Upper lobe of left lung (tissue), 6 donors: ENCODE data around the gene SLC25A29. TPM values are rescaled to one million over a fixed set of nuclear protein-coding genes. Genes with fewer than 3 reads are reported as not detected.

ENCODE experiments used
- ATAC-seq, 2 donors: fragments of 200-7000 bp; cut with Tn5 transposase; one replicate each; pipeline ENCODE4 v1.9.1; 2022; ENCODE audit warnings: mild to moderate bottlenecking in 2 of 2, moderate library complexity in 2 of 2; ENCODE audit not compliant: low FRiP score in 2 of 2
- DNase-seq, 2 donors: peaks; one replicate each; pipeline ENCODE4 v3.0.0-alpha.2; 2019 to 2020
- H3K27ac ChIP-seq, 4 donors: fragments of 200-600 bp; sonication (generic); one replicate each; pipeline ENCODE4 v1.5.1; 2016 to 2019
- H3K27me3 ChIP-seq, 4 donors: fragments of 200-600 bp; sonication (generic); one replicate each; pipeline ENCODE4 v1.5.1; 2017 to 2019
- H3K36me3 ChIP-seq, 4 donors: fragments of 200-600 bp; sonication (generic); one replicate each; pipeline ENCODE4 v1.5.1; 2016 to 2019
- H3K4me1 ChIP-seq, 4 donors: fragments of 200-600 bp; sonication (generic); one replicate each; pipeline ENCODE4 v1.5.1; 2018 to 2019
- H3K4me3 ChIP-seq, 4 donors: fragments of 200-600 bp; sonication (generic); one replicate each; pipeline ENCODE4 v1.5.1; 2017 to 2019; ENCODE audit warnings: mild to moderate bottlenecking in 2 of 4, moderate library complexity in 1 of 4
- H3K9me3 ChIP-seq, 4 donors: fragments of 200-600 bp; sonication (generic); one replicate each; pipeline ENCODE4 v1.5.1; 2018 to 2019
- EP300 ChIP-seq, 4 donors: sonication (generic); formaldehyde crosslinking; IDR thresholded peaks; one replicate each; pipeline ENCODE4 v1.5.1; 2017; ENCODE audit warnings: antibody characterized with exemption in 4 of 4, control low read depth in 2 of 4
- POLR2A ChIP-seq, 4 donors: fragments of 450-650 bp; IDR thresholded peaks; one replicate each; pipeline ENCODE4 v1.5.1; 2016 to 2017; ENCODE audit warnings: antibody characterized with exemption in 4 of 4, mild to moderate bottlenecking in 2 of 4
- POLR2AphosphoS5 ChIP-seq, 2 donors: sonication (generic); formaldehyde crosslinking; IDR thresholded peaks; one replicate each; pipeline ENCODE4 v1.5.1; 2017; ENCODE audit warnings: antibody characterized with exemption in 2 of 2
- WGBS, 2 donors: methylation state at CpG; one replicate each; pipeline ENCODE4 v1.1.5; 2017 to 2018; 5-methylcytosine and 5-hydroxymethylcytosine counted together
- small RNA-seq, 4 donors: library from RNA; depleted of rRNA; stranded (forward); fragments of <200 nt; gene quantifications; one replicate each; pipeline ENCODE3, GENCODE V24; 2016
- total RNA-seq, 6 donors: library from RNA; depleted of rRNA in 4 of 6; stranded (reverse); fragments of >200 nt in 4 of 6; gene quantifications; one replicate each; pipeline versions ENCODE4 v1.1.0 to v1.2.1, GENCODE V29; 2016 to 2021
- TF ChIP-seq, protein P1 (sequence below), 6 experiments: fragments of 450-650 bp in 4 of 6; fragments of 200-600 bp in 2 of 6; sonication (generic) in 2 of 6; IDR thresholded peaks; one replicate each; pipeline ENCODE4 v1.5.1; 2016 to 2019; ENCODE audit warnings: antibody characterized with exemption in 6 of 6
- donor health status: DM: no; HTN: no; CAD: no; lungs with moderate emphysema.
- donor health status: DM: no; HTN: yes; CAD: no; lungs with severe emphysema.

SLC25A29 gene
- total RNA-seq, 6 donors from 2014 or later = 81.5 to 275 (median 96.6) TPM

GRCh38 chr14:100243020-100243419 lies 63.2 kb downstream of the SLC25A29 start:
- peaks cover 59 to 71% (median 62%) of the 10 kb centered on the region in 4 donors for H3K4me1 ChIP-seq
- ATAC-seq = no peak
- H3K4me3 ChIP-seq = no peak overlapping the region
- H3K27ac ChIP-seq = peak overlapping the region in 1 of 4 donors; percentile 42
- TF ChIP-seq POLR2AphosphoS5 (IDR thresholded peaks at IDR 0.05) = no peak
- TF ChIP-seq POLR2A (IDR thresholded peaks at IDR 0.05) = no peak
- no peak for TF ChIP-seq EP300 (IDR thresholded peaks at IDR 0.05)
- TF ChIP-seq, protein P1, sequence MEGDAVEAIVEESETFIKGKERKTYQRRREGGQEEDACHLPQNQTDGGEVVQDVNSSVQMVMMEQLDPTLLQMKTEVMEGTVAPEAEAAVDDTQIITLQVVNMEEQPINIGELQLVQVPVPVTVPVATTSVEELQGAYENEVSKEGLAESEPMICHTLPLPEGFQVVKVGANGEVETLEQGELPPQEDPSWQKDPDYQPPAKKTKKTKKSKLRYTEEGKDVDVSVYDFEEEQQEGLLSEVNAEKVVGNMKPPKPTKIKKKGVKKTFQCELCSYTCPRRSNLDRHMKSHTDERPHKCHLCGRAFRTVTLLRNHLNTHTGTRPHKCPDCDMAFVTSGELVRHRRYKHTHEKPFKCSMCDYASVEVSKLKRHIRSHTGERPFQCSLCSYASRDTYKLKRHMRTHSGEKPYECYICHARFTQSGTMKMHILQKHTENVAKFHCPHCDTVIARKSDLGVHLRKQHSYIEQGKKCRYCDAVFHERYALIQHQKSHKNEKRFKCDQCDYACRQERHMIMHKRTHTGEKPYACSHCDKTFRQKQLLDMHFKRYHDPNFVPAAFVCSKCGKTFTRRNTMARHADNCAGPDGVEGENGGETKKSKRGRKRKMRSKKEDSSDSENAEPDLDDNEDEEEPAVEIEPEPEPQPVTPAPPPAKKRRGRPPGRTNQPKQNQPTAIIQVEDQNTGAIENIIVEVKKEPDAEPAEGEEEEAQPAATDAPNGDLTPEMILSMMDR (IDR thresholded peaks at IDR 0.05) = no peak
- H3K9me3 ChIP-seq = no peaks in the 10 kb centered on the region
- no peaks in the 10 kb centered on the region for H3K36me3 ChIP-seq
- H3K27me3 ChIP-seq = no peaks in the 10 kb centered on the region
- DNase-seq = no peak
- WGBS, 2 donors = 81 to 82% methylated on average over 3 of the region's 3 CpGs

DNA sequence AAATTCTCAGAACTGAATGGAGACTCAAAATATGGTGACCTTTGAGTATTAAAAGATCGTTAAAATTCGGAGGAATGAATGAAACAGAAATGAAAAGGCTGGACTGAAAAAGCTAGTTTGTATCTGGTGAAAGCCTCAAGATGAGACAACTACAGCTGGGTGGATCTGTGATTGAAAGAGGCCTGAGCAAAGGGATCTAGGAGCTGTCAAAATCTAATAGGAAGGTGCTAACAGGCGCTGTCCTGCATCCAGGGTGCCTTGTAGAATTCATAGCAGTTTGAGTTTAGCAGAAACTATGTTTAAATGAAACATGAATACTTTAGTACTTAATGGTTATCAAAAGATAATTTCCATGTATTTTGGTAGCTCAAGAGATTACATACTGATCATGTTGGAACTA lies 65.0 kb downstream of the SLC25A29 start:
- TF ChIP-seq EP300 (IDR thresholded peaks at IDR 0.05) = no peak
- no peak for TF ChIP-seq POLR2A (IDR thresholded peaks at IDR 0.05)
- TF ChIP-seq POLR2AphosphoS5 (IDR thresholded peaks at IDR 0.05) = no peak
- TF ChIP-seq, protein P1 (IDR thresholded peaks at IDR 0.05) = no peak
- no peaks in the 10 kb centered on the region for H3K27me3 ChIP-seq
- peak overlapping the region; percentile 86 to 100 (median 99) for H3K27ac ChIP-seq
- H3K36me3 ChIP-seq = no peaks in the 10 kb centered on the region
- DNase-seq (no peak), ATAC-seq (no peak)
- no peaks in the 10 kb centered on the region for H3K9me3 ChIP-seq
- WGBS, 2 donors = 36 to 44% methylated on average over 3 of the region's 3 CpGs
- H3K4me1 ChIP-seq = peaks cover 57 to 68% (median 60%) of the 10 kb centered on the region in 4 donors
- peak overlapping the region in 3 of 4 donors; percentile 80 to 100 (median 90) for H3K4me3 ChIP-seq

Small RNAs within 50 kb of the gene (small RNA-seq; reads per million reads assigned to genes)
- 12.7 to 39.8 (median 25.4) reads per million in 4 donors for gene MIR345
- 0 reads per million in 4 donors for gene RN7SL523P

Other genes starting within 250 kb of the SLC25A29 start
- gene EVL, start 241.0 kb downstream of the SLC25A29 start, total RNA-seq = 100 to 1,000 TPM in 5 of 6 donors, 10 to 100 TPM in 1; 69.6 to 222 (median 140) TPM
- 10 to 100 TPM in 1 of 6 donors, 1 to 10 TPM in 5; 2.0 to 19.9 (median 5.4) TPM for gene DEGS2, start 146.8 kb downstream of the SLC25A29 start, total RNA-seq
- gene YY1, start 67.3 kb downstream of the SLC25A29 start, total RNA-seq = 10 to 100 TPM; 35.6 to 70.4 (median 52.4) TPM
- gene SLC25A47, start 16.9 kb upstream of the SLC25A29 start, total RNA-seq = not detected
- gene WDR25, start 70.0 kb upstream of the SLC25A29 start, total RNA-seq = 10 to 100 TPM in 4 of 6 donors, 1 to 10 TPM in 2; 5.5 to 43.0 (median 10.6) TPM